ENCODE results near the gene CLEC10A.
"Not testable (repeated sequence)": the region's sequence is repeated elsewhere in the genome, so short reads cannot be mapped to it uniquely, and the experiment has no call there.

CLEC10A gene

GRCh38 chr17:7079581-7080455 is at the start of gene CLEC10A:
Gene CLEC10A (minus strand): TSS chr17:7080251. CDS start chr17:7078812, 1,439 bp downstream.
- no peak for DNase-seq

GRCh38 chr17:7129311-7129710 is 49.3 kb upstream of the CLEC10A start:
- DNase-seq: no peak

- no peak for DNase-seq
Observed at GRCh38 chr17:7128160-7128559, 48.1 kb upstream of the CLEC10A start.

GRCh38 chr17:7127501-7127900 is 47.5 kb upstream of the CLEC10A start:
- DNase-seq: not testable (repeated sequence)

- DNase-seq: not testable (repeated sequence)
Observed at GRCh38 chr17:7126386-7126785, 46.3 kb upstream of the CLEC10A start.

GRCh38 chr17:7124923-7125322 is 44.9 kb upstream of the CLEC10A start:
- no peak for DNase-seq

- no peak for DNase-seq
Observed at GRCh38 chr17:7123844-7124243, 43.8 kb upstream of the CLEC10A start.

- no peak for DNase-seq
Observed at GRCh38 chr17:7122381-7122780, 42.3 kb upstream of the CLEC10A start.

- DNase-seq: not testable (repeated sequence)
Observed at GRCh38 chr17:7120635-7121034, 40.6 kb upstream of the CLEC10A start.

GRCh38 chr17:7120123-7120522 is 40.1 kb upstream of the CLEC10A start:
- DNase-seq: no peak

- DNase-seq: no peak
Observed at GRCh38 chr17:7119314-7119713, 39.3 kb upstream of the CLEC10A start.

GRCh38 chr17:7114875-7115614 is 35.0 kb upstream of the CLEC10A start:
- DNase-seq: no peak

GRCh38 chr17:7114241-7114874 is 34.3 kb upstream of the CLEC10A start, which contains the start of gene ASGR2:
Gene ASGR2 (minus strand): TSS chr17:7114822. CDS start chr17:7114240, 582 bp downstream.
- DNase-seq: no peak

- no peak for DNase-seq
Observed at GRCh38 chr17:7113273-7114071, 33.4 kb upstream of the CLEC10A start.

- no peak for DNase-seq
Observed at GRCh38 chr17:7112510-7113108, 32.6 kb upstream of the CLEC10A start.

GRCh38 chr17:7111784-7112509 is 31.9 kb upstream of the CLEC10A start:
- DNase-seq: no peak

- no peak for DNase-seq
Observed at GRCh38 chr17:7110617-7111306, 30.7 kb upstream of the CLEC10A start.

GRCh38 chr17:7109461-7110322 is 29.6 kb upstream of the CLEC10A start:
- DNase-seq: no peak

GRCh38 chr17:7108981-7109380 is 28.9 kb upstream of the CLEC10A start:
- DNase-seq: no peak

GRCh38 chr17:7108560-7108925 is 28.5 kb upstream of the CLEC10A start:
- DNase-seq: no peak

Measured in activated CD4-positive, alpha-beta T cell treated with anti-CD3 and anti-CD28 coated beads, Interleukin-2, Interleukin-6, amounts not matched to agents 100 ng/mL and 50 ng/mL, durations not matched to agents 16 hours and 8 hours (primary cell).